Measurements from ENCODE around the gene KNDC1. TPM values are rescaled to one million over a fixed set of nuclear protein-coding genes. Genes with fewer than 3 reads are reported as not detected.

KNDC1 gene
- polyA plus RNA-seq, 1 donor from 2014 or later = 0.05 TPM

- Mint-ChIP-seq H3K4me1 (peaks cover 0 to 2% (median 0%) of the 10 kb centered on the region in 3 donors), H3K27me3 (peaks cover 21% of the 10 kb centered on the region), H3K36me3 (no peaks in the 10 kb centered on the region), H3K4me3 (peak overlapping the region in 2 of 4 donors; percentile 12 to 55), H3K9me3 (no peaks in the 10 kb centered on the region), H3K27ac (no peak overlapping the region)
Measured at GRCh38 chr10:133160826-133161471, 930 bp downstream of the KNDC1 start.

GRCh38 chr10:133161486-133162109 is 1.6 kb downstream of the KNDC1 start:
- H3K4me3 Mint-ChIP-seq = peak overlapping the region in 1 of 4 donors; percentile 12
- no peak overlapping the region for H3K27ac Mint-ChIP-seq
- peaks cover 0 to 4% (median 2%) of the 10 kb centered on the region in 3 donors for H3K4me1 Mint-ChIP-seq
- H3K9me3 Mint-ChIP-seq = no peaks in the 10 kb centered on the region
- peaks cover 24% of the 10 kb centered on the region for H3K27me3 Mint-ChIP-seq
- H3K36me3 Mint-ChIP-seq = no peaks in the 10 kb centered on the region

- Mint-ChIP-seq H3K27ac (no peak overlapping the region), H3K4me1 (peaks cover 0 to 4% (median 2%) of the 10 kb centered on the region in 3 donors), H3K36me3 (no peaks in the 10 kb centered on the region), H3K9me3 (no peaks in the 10 kb centered on the region), H3K27me3 (peaks cover 24% of the 10 kb centered on the region), H3K4me3 (peak overlapping the region in 1 of 4 donors; percentile 66)
Measured at GRCh38 chr10:133162178-133162909, 2.3 kb downstream of the KNDC1 start.

GRCh38 chr10:133162910-133163856 is 3.2 kb downstream of the KNDC1 start:
- Mint-ChIP-seq H3K9me3 (no peaks in the 10 kb centered on the region), H3K27ac (peak overlapping the region in 1 of 3 donors; percentile 10), H3K4me3 (peak overlapping the region in 1 of 4 donors; percentile 39), H3K4me1 (peaks cover 0 to 4% (median 2%) of the 10 kb centered on the region in 3 donors), H3K36me3 (no peaks in the 10 kb centered on the region), H3K27me3 (peaks cover 24% of the 10 kb centered on the region)

GRCh38 chr10:133163889-133164815 is 4.1 kb downstream of the KNDC1 start:
- peaks cover 24% of the 10 kb centered on the region for H3K27me3 Mint-ChIP-seq
- H3K9me3 Mint-ChIP-seq = no peaks in the 10 kb centered on the region
- no peak overlapping the region for H3K27ac Mint-ChIP-seq

GRCh38 chr10:133164816-133165555 is 5.0 kb downstream of the KNDC1 start:
- H3K36me3 Mint-ChIP-seq = no peaks in the 10 kb centered on the region
- peaks cover 24% of the 10 kb centered on the region for H3K27me3 Mint-ChIP-seq
- H3K4me1 Mint-ChIP-seq = peaks cover 0 to 7% (median 2%) of the 10 kb centered on the region in 3 donors
- no peaks in the 10 kb centered on the region for H3K9me3 Mint-ChIP-seq
- H3K27ac Mint-ChIP-seq = no peak overlapping the region
- H3K4me3 Mint-ChIP-seq = no peak overlapping the region

More at GRCh38 chr10:133163889-133164815, 4.1 kb downstream of the KNDC1 start:
- Mint-ChIP-seq H3K36me3 (no peaks in the 10 kb centered on the region), H3K4me3 (no peak overlapping the region), H3K4me1 (peaks cover 0 to 4% (median 2%) of the 10 kb centered on the region in 3 donors)

- Mint-ChIP-seq H3K27me3 (peaks cover 26% of the 10 kb centered on the region), H3K4me3 (no peak overlapping the region), H3K36me3 (no peaks in the 10 kb centered on the region), H3K9me3 (no peaks in the 10 kb centered on the region), H3K27ac (no peak overlapping the region), H3K4me1 (peaks cover 0 to 7% (median 2%) of the 10 kb centered on the region in 3 donors)
Measured at GRCh38 chr10:133165556-133166503, 5.8 kb downstream of the KNDC1 start.

- H3K4me3 Mint-ChIP-seq = no peak overlapping the region
- no peaks in the 10 kb centered on the region for H3K9me3 Mint-ChIP-seq
- peaks cover 21% of the 10 kb centered on the region for H3K27me3 Mint-ChIP-seq
- H3K36me3 Mint-ChIP-seq = no peaks in the 10 kb centered on the region
- peaks cover 0 to 7% (median 2%) of the 10 kb centered on the region in 3 donors for H3K4me1 Mint-ChIP-seq
- no peak overlapping the region for H3K27ac Mint-ChIP-seq
Measured at GRCh38 chr10:133166504-133166827, 6.4 kb downstream of the KNDC1 start.

GRCh38 chr10:133166828-133167692 is 7.0 kb downstream of the KNDC1 start:
- no peaks in the 10 kb centered on the region for H3K9me3 Mint-ChIP-seq
- peaks cover 2% of the 10 kb centered on the region for H3K36me3 Mint-ChIP-seq
- peaks cover 0 to 7% (median 2%) of the 10 kb centered on the region in 3 donors for H3K4me1 Mint-ChIP-seq
- no peak overlapping the region for H3K4me3 Mint-ChIP-seq
- no peak overlapping the region for H3K27ac Mint-ChIP-seq
- peaks cover 18% of the 10 kb centered on the region for H3K27me3 Mint-ChIP-seq

- H3K4me1 Mint-ChIP-seq = peaks cover 0 to 5% (median 2%) of the 10 kb centered on the region in 3 donors
- H3K9me3 Mint-ChIP-seq = no peaks in the 10 kb centered on the region
- H3K4me3 Mint-ChIP-seq = no peak overlapping the region
- H3K27ac Mint-ChIP-seq = peak overlapping the region in 1 of 3 donors; percentile 77
- peaks cover 12% of the 10 kb centered on the region for H3K27me3 Mint-ChIP-seq
- peaks cover 2% of the 10 kb centered on the region for H3K36me3 Mint-ChIP-seq
Measured at GRCh38 chr10:133167693-133168616, 7.9 kb downstream of the KNDC1 start.

- H3K27me3 Mint-ChIP-seq = peaks cover 13% of the 10 kb centered on the region
- no peak overlapping the region for H3K4me3 Mint-ChIP-seq
- H3K27ac Mint-ChIP-seq = no peak overlapping the region
- no peaks in the 10 kb centered on the region for H3K9me3 Mint-ChIP-seq
- peaks cover 4% of the 10 kb centered on the region for H3K36me3 Mint-ChIP-seq
- H3K4me1 Mint-ChIP-seq = peaks cover 0 to 5% (median 2%) of the 10 kb centered on the region in 3 donors
Measured at GRCh38 chr10:133168617-133169031, 8.6 kb downstream of the KNDC1 start.

All from IgD-negative memory B cell (primary cell).